ENCODE data around the gene FNDC8.

Gene FNDC8

DNA sequence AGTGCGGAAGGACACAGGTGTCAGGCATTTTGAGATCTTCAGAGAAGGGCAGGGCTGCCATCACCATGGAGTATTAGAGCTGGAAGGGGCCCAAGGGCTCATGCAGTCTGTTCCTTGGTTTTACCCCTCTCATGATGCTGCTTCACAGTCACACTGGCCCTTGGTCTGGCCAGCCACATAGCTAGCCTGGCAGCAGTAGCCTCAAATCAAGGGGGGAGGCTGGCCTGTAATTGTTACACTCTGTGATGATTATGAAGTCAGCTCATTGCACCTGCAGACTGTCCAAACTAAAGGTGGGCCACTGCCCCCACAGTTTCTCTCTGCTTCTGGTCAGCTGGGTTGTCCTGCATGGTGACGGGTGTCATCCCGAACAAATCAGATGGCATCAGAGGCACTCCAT lies at the start of gene FNDC8:
Gene FNDC8, plus strand, starts transcription at position 301 of the 400 bp plus-strand sequence. Its CDS starts 79 bp downstream, at position 380.
- no peak for DNase-seq
- in situ Hi-C loops (cut with HindIII; ENCODE audit: low pct_ligation_motif_present, low pct_unique_long_range_greater_than_20kb, low sequenced_read_pairs), result no loop called here

DNA sequence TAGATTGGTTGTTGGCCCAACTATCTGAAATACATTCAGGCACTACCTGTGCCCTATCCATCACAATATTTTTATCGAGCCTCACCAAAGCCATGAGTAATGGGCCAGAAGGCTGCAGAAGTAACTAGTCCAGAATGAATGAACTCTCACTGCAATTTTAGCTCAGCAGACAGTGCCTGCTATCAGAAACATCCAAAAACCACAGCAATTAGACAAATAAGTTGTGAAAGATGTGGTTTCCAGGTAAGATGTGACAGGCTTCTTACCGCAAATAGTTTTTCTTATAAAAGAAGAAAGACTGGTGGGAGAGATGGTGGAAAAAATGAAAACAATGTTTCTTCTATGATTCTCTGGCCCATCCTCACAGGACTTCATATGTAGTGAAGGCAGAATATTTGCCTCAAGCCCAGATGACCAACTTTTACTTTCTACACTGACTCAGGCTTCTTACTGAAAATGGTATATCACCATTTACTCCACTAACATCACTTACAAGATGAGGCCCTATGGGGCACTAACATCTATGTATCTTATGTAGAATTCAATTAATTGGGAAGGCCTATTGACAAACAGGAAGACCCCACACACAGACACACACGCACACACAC lies 48.1 kb upstream of the FNDC8 start:
- in situ Hi-C loops (cut with HindIII; ENCODE audit: low pct_ligation_motif_present, low pct_unique_long_range_greater_than_20kb, low sequenced_read_pairs), result no loop called here
- DNase-seq, result no peak

DNA sequence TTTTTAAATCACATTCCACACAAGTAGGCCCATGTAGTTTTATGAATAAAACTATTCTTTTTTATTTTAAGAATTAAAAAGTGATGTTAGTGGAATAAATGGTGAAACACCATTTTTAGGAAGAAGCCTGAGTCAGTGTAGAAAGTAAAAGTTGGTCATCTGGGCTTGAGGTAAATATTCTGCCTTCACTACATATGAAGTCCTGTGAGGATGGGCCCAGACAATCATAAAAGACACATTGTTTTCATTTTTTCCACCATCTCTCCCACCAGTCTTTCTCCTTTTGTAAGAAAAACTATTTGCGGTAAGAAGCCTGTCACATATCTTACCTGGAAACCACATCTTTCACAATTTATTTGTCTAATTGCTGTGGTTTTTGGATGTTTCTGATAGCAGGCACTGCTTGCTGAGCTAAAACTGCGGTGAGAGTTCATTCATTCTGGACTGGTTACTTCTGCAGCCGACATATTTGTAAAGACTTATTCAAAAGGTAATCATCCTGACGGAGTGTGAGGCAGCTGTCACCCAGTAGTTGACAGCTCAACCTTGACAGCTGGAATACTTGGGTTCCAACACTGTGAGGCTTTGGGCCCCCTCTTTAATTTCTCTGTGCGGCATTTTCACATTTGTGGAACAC lies 47.3 kb upstream of the FNDC8 start:
- no peak for DNase-seq
- in situ Hi-C loops (cut with HindIII; ENCODE audit: low pct_ligation_motif_present, low pct_unique_long_range_greater_than_20kb, low sequenced_read_pairs), result no loop called here

DNA sequence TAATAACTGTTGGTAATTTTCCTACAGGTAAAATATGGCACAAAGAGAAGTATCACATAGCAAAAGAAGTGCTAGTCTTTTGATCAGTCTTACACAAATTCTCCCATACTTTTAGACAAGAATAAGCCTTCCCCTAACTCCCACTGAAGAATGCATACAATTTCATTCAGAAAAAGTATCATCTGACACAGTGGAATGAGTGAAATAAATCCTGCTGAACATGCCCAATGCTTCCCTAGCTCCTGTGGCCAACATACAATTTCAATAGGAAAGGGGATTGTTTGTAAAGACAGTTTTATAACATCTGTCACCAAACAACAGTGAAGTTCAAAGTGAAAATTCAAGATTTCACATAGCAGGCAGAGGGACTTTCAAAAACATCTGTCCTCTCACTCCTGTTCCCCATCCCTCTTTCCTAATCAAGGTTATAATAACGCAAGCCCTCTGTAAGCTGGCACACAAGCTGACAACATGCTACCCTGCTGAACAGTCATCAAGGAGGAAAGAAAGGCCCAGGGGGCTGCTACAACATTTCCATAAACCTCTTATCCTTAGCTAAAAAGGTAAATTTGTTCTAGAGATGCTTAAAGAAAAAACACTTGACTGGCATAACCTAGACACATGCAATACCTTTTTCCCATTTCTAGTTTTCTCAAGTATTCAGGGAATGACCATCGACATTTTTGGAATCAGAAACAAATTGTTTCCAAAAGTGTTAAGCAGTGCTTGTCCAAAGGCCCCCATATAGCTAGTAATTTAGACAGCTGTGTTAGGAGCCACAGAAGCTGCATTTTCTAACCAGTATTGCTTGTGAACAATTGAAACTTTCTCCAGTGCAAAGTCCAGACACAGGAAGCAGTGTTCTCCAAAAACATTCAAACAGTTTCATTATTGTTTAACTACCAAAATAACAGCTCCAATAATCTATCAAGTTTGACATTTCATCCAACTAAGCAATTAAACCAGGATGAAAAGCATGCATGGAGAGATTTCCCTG lies 46.4 kb upstream of the FNDC8 start:
- no peak for DNase-seq
- in situ Hi-C loops (cut with HindIII; ENCODE audit: low pct_ligation_motif_present, low pct_unique_long_range_greater_than_20kb, low sequenced_read_pairs), result no loop called here

DNA sequence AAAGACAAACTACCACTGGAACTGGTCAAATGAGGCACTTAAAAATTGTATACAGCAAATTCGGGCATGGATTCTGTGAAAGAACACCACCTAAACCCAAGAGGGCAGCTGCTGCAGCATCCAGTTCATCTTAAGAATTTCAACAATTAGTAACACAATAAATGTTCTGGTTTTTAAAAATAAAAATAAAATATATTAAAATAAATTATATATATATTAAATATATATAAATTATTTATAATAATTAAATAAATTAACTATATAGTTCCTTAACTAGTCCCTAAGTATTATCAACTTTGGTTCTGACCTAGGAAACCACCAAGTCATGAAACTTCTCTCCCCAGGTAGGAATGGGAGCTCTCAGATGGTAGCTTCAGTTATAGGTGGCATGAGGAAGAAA lies 44.5 kb upstream of the FNDC8 start:
- DNase-seq, result no peak
- in situ Hi-C loops (cut with HindIII; ENCODE audit: low pct_ligation_motif_present, low pct_unique_long_range_greater_than_20kb, low sequenced_read_pairs), result no loop called here

DNA sequence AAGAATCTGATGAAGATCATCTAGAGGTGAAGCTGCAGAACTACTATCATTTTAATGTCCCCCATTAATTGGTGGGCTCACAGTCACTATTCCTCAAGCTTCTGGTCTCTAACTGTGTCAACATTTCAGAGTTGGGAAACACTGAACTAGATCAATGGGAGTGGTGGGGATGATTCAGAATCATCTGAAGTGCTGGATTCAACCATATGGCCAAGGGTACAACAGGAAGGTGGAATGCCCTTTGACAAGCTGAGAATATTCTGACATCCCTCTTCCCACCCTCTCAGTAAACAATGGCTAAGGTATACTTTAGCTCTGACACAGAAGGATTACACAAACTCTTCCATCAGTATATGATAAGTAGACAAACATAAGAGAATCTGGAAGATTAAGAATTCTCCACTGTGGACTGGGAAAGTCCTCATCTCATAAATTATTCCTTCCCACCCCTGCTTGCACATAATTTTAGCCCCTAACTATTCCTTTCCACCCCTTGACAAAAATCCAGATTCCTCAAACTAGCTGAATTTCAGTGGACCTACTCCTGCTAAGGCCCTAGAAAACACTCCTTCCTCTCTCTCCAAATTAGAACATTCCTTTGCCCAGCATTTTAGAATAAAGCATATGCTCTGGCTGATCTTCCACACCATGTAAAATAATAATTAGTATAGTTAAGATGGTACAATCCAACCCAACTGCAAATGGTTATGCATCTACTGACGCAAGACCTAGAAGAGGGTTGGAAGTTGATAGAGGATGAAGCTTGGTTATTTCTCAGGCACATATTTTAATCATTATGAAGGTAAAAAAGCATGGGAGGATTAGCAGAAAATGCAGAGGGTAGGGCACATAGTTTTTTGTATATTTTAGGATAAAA lies 41.6 kb upstream of the FNDC8 start:
- in situ Hi-C loops (cut with HindIII; ENCODE audit: low pct_ligation_motif_present, low pct_unique_long_range_greater_than_20kb, low sequenced_read_pairs), result no loop called here
- no peak for DNase-seq

DNA sequence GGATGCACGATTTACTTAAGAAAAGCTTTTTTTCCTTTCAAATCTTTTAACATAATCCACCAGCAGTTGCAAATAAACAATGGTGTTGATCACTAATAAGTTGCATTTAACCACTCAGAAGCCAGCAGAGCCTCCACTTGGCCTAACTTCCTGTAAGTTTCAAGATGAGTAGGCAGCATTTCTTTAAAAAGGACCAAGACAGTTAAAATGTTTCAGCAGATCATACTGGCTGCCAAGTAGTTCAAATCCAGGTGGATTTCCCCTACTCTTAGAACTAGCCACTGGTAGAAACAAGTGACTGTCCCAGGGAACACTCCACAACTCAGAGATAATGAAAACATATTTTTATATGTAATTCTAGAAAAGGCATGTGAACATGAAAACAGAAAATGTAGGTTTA lies 40.9 kb upstream of the FNDC8 start:
- no peak for DNase-seq
- in situ Hi-C loops (cut with HindIII; ENCODE audit: low pct_ligation_motif_present, low pct_unique_long_range_greater_than_20kb, low sequenced_read_pairs), result no loop called here

DNA sequence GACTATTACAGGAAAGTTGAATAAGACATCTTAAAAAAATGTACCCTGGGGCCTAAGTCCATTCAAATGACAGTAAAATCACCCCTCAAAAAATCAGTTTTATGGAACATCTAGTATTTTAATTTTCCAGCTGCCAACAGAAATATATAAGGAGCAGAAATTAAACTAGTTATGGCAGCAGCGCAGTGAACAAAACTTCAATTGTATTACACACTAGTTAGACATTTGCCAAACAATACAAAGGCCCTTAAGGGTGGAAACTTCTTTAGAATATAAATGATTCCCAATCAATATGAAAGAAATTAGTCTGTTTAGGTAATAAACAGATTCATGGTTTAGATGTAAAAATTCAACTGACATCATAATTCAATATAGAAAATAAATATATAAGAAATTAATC lies 39.8 kb upstream of the FNDC8 start:
- in situ Hi-C loops (cut with HindIII; ENCODE audit: low pct_ligation_motif_present, low pct_unique_long_range_greater_than_20kb, low sequenced_read_pairs), result no loop called here
- no peak for DNase-seq

DNA sequence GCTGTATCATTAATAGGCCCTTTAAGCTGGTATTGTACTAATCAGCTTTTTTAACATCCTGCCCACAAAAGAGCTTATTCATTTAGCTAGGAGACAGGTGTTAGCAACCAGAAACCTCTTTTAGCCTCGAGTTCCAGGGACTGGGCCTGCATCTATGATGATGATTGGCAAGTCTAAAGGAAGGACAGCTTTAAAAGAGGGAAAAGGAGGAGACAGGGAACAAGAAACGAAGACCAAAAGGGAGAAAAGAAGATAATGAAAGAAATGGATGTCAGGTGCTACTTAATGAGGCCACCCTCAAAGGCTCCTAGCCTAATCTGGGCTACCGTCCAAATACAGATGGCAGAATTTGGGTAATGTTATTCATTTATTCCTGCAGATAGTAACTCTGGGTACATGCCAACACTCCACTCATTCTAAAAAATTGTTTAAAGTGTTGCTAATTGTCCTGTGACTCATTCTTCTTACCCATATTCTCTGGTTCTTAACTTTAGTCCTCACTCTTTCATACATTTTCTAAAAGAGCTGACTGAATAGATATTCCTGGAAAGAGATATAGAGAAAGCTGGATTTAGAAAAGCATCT lies 39.2 kb upstream of the FNDC8 start:
- in situ Hi-C loops (cut with HindIII; ENCODE audit: low pct_ligation_motif_present, low pct_unique_long_range_greater_than_20kb, low sequenced_read_pairs), result no loop called here

DNA sequence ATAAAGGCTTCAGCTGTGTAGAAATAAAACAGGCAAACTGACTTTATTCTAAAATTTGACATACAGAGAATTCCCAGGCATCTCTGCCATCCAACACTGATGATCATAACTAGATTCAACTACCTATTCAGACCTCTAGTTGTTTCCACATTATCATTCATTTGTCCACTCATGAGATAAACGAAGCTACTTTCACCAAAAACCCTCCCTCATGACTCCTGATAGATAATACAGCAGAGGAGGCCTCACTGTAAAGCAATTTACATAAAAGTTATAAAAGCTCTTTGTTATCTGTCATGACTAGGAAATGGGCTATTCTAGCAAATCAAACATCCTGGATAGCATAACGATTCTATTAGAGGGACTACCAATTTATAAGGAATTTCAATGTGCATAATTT lies 38.3 kb upstream of the FNDC8 start:
- in situ Hi-C loops (cut with HindIII; ENCODE audit: low pct_ligation_motif_present, low pct_unique_long_range_greater_than_20kb, low sequenced_read_pairs), result no loop called here
- DNase-seq, result no peak

More for the DNA sequence above, 39.2 kb upstream of the FNDC8 start:
- peak; percentile 31 for DNase-seq

DNA sequence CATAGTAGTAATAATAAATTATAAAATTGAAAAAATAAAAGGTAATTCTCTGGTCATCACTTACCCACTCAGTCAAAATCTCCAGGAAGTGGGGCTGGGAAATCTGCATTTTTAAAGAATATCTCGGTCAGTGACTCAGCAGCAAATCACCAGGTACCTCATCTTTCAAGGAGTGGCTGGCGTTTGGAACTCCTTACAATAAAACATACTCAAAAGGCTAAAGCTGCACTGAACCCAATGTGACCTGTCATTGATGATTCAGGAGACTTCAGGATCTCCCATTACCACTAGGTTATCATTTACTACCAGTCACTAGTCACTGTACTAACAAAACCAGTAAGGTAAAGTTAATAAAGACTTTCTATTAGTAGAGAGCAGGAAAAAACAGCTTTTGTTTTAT lies 36.4 kb upstream of the FNDC8 start:
- DNase-seq, result peak; percentile 69
- in situ Hi-C loops (cut with HindIII; ENCODE audit: low pct_ligation_motif_present, low pct_unique_long_range_greater_than_20kb, low sequenced_read_pairs), result no loop called here

DNA sequence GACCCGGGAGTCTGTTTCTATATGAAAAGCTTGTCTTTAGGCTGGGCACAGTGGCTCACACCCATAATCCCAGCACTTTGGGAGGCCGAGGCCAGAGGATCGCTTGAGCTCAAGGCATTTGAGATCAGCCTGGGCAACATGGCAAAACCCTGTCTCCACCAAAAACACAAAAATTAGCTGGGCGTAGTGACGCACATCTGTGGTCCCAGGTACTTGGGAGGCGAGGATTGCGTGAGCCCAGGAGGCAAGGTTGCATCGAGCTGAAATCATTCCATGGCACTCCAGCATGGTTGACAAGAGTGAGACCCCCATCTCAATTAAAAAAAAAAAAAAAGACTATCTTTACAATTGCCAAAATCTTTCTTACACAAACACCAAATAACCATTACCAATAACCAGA lies 35.3 kb upstream of the FNDC8 start:
- in situ Hi-C loops (cut with HindIII; ENCODE audit: low pct_ligation_motif_present, low pct_unique_long_range_greater_than_20kb, low sequenced_read_pairs), result no loop called here

DNA sequence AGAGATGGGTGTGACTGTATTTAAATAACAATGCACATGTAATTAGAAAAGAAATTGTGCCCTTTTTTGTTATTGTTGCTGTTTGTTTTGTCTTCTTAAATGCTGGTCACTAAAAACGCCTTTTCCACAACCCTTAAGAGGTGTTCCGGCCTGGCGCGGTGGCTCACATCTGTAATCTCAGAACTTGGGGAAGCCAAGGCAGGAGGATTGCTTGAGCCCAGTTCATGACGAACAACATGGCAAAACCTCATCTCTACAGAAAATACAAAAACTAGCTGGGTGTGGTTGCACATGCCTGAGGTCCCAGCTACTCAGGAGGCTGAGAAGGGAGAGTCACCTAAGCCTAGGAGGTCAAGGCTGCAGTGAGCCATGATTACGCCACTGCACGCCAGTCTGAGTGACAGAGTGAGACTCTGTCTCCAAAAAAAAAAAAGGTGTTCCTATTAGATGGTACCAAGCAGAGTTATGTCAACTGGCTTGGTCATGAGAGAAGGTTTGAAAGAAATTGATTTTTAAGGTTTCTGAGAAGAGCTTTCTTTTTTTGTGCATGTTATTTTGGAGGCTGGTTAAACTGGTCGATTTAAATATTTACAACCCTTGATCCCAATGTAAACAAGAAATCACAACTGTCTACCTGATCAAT lies 34.4 kb upstream of the FNDC8 start:
- in situ Hi-C loops (cut with HindIII; ENCODE audit: low pct_ligation_motif_present, low pct_unique_long_range_greater_than_20kb, low sequenced_read_pairs), result no loop called here
- DNase-seq, result no peak

More for the DNA sequence above, 35.3 kb upstream of the FNDC8 start:
- no peak for DNase-seq

DNA sequence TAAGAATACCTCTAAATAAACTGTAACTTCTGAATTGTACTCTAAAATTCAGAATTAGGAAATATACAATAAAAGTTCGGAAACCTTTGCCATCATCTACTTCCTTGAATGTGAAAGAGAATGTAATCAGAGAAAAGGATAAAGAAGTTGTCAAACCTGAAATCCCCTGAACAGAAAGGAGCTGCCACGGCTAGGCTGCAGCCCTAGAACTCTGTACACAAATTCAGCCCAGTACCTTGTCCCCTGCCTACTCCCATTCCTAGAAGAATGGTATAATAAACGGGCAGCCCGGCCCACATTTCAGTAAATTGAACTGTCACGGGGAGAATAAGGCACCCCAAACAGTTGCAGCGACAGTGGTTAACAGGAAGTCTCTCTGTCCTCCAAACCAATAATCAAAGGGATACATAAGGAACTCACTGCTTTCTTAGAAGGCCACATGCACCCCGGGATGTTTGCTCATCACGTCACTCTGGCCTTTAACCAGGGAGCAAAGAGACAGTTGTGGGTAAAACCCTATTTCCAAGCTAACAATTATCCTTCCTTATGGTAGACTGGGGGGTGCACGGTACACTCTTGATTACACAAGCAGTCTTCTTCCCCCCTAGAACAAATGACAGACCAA lies 33.6 kb upstream of the FNDC8 start:
- DNase-seq, result peak; percentile 45
- in situ Hi-C loops (cut with HindIII; ENCODE audit: low pct_ligation_motif_present, low pct_unique_long_range_greater_than_20kb, low sequenced_read_pairs), result no loop called here

DNA sequence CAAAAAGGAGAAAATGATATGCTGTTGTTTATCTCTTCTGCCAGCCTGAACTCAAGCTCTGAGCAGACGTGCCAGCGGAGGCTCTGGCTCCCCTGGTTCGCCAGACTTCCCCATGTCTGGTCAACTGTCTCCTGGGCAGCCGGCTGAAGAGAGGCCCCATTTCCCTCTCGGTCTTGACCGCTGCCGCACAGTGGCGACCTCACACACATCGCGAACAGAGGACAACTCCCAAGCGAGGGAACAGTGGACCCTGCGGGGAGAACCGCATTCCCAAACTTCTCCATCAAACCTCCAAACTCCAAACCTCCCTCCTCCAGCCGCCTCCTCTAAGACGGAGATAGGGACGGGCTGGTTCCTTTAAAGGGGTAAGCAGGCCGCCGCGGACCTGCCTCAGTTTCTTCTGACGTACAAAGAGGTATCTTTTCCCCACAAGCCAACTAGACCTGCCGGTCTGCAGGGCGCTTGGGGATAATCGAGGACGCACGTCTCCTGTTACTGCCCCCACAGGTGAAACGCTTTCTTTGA lies 33.0 kb upstream of the FNDC8 start:
- in situ Hi-C loops (cut with HindIII; ENCODE audit: low pct_ligation_motif_present, low pct_unique_long_range_greater_than_20kb, low sequenced_read_pairs), result no loop called here
- DNase-seq, result peak; percentile 71

DNA sequence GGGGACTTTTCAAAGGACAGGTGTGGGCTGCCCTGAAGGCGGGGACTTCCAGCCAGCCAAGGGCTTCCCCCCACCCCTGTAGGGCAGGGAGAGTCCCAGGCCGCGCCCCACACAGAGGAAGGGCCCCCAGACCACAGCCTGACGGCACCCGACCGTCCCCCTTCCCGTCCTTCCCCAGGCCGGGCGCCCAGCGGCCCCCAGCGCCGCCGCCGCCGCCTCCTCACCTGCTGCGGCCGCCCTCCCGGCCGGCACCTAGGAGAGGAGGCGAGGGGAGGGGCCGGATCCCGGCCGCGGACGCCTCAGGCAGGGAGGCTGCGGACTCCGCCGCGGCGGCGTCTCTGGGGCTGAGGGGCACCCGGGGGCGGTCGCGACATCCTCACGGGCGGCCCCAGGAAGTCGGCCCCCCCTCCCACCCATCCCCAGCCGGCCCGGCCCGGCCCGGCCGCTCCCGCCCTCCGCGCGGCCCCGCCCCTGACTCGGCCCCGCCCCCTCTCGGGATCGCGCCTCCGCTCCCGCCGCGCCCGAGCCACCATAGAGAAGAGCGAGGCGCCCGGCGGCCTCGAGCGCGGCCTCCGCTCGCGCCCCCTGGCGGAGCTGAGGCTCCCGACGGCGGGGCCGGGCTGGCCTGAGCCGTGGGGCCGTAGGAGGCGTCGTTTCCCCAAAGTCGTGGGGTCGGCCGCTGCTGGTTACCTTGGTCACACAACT lies 32.4 kb upstream of the FNDC8 start:
- in situ Hi-C loops (cut with HindIII; ENCODE audit: low pct_ligation_motif_present, low pct_unique_long_range_greater_than_20kb, low sequenced_read_pairs), result no loop called here
- DNase-seq, result peak; percentile 89
